SK-MEL-5 (cell line): ENCODE measurements around the gene KIF12. TPM values are rescaled to one million over a fixed set of nuclear protein-coding genes. Genes with fewer than 3 reads are reported as not detected.

Experiments used
- DNase-seq: peaks from one replicate; pipeline ENCODE4 v3.0.0-alpha.2; 2016; ENCODE audit warnings: low read depth, low spot score
- in situ Hi-C: cut with HindIII; loops from 2 replicates; pipeline ENCODE4 v1.10.0; 2016; ENCODE audit warnings: low sequenced_read_pairs, high pct_unique_total_duplicates, low pct_unique_long_range_greater_than_20kb
- total RNA-seq: library from RNA; depleted of rRNA; stranded (reverse); fragments of >200 nt; shearing (Covaris generic); gene quantifications from 2 replicates; pipeline ENCODE4 v1.2.3, GENCODE V29; 2014

The KIF12 gene
- total RNA-seq, 1 experiment from 2014 or later, result 0.82 TPM

GRCh38 chr9:114112778-114113584, 13.9 kb upstream of the KIF12 start:
- no peak for DNase-seq
- in situ Hi-C loops, result no loop called here

GRCh38 chr9:114112325-114112724, 13.2 kb upstream of the KIF12 start:
- no peak for DNase-seq
- in situ Hi-C loops, result no loop called here

GRCh38 chr9:114110180-114110579, 11.1 kb upstream of the KIF12 start:
- no peak for DNase-seq
- in situ Hi-C loops, result no loop called here

DNA sequence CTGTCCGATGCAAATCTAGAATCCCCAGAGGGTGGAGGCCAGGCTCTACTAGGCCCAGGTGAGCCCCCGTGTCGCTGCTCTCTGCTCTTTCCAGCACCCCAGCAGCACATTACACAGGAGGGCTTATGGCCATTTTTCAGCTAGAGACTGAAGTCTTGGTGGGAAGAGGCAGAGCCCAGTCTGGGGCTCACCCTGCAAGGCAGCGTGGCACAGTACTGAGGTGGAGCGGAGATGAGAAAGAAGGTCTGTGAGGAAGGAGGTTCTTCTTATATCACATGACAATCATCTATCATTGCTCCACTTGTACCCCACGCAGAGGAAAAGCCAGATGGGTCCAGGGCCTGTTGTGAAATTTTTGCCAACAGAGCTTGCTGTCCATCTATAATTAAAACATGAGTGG, 10.0 kb upstream of the KIF12 start:
- in situ Hi-C loops, result no loop called here
- DNase-seq, result no peak

DNA sequence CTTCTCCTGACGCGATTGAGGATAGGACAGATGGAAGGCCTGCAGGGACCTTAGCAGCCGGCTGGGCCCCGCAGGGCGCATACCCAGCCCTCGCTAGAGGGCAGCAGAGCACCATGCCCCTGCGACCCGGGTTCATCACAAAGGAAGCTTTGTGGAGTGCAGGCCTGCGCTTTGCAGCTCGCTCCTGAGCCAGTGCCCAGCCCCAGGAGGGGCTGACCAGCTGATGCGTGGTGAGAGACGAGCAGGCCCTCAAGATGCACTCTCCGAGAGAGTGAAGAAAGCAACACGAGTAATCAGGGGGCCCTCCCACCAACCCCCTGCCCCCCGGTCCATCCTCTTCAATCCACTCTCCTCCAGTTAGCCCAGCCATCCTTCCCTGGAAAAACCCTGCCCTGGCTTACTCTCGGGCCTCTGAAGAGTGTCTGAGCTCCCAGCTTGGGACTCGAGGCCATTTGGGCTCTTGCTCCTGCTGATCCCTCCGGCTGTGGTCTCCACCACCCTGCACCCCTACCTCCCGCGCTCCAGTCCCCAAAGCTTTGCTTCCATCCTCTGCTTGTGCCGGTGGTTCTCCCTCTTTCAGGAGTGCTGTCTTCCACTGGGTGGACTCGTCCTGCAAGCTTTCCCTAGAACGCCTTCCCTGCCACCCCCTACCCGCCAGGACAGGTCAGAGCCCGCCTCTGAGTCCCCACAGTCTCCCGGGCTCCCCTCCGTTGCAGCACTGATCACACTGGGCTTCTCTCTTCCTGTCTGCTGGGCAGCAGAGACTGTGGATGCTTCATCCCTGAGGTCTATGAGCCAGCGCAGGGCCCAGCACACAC, 9.1 kb upstream of the KIF12 start:
- in situ Hi-C loops, result no loop called here
- peak; percentile 87 for DNase-seq

GRCh38 chr9:114107286-114108001, 8.4 kb upstream of the KIF12 start:
- DNase-seq, result no peak
- in situ Hi-C loops, result no loop called here

- in situ Hi-C loops, result no loop called here
- DNase-seq, result no peak
These were observed 6.1 kb upstream of the KIF12 start for GRCh38 chr9:114105236-114105635.

GRCh38 chr9:114102484-114102883, 3.4 kb upstream of the KIF12 start:
- in situ Hi-C loops, result no loop called here
- no peak for DNase-seq

- DNase-seq, result no peak
- in situ Hi-C loops, result no loop called here
These were observed 1.4 kb upstream of the KIF12 start for GRCh38 chr9:114100536-114100935.

- no peak for DNase-seq
- in situ Hi-C loops, result no loop called here
These were observed 678 bp upstream of the KIF12 start for GRCh38 chr9:114099669-114100270.

DNA sequence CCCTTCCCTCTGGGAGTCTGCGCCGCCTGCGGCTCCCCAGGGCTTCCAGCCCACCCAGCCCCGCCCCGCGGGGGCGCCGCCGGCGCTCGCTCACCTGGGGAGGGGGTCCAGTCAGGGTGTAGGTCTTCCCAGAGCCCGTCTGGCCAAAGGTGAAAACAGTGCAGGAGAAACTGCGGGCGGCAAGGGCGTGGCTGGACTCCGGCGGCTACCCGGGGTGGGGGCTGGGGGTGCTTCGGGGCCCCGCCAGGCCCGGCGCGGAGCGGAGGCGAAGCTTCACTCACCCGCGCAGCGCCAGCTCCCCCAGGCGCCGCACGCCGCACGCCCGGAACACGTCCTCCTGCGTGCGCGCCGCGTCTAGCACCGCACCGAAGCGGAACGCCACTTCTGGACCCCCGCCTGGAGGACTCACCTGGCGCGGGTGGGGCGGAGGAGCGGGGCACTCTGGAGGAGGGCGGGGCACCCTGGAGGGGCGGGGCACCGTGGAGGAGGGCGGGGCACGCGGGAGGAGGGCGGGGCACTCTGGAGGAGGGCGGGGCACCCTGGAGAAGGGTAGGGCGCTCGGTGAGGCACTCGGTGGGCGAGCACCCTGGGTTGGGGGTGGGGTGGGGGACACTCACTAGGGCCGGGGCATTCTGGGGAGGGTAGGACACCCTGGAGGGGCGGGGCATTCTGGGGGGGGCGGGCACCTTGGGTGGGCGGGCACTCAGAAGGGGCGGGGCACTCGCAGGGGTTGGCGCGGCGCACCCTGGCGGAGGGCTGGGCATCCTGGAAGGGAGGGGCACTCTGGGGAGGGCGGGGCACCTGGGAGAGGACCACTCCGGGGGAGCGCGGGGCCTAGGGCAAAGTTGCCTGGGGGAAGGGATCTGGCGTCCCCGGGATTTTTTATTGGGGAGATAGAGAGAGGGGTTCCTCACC, 814 bp downstream of the KIF12 start:
- peak; percentile 40 for DNase-seq
- in situ Hi-C loops, result no loop called here

- DNase-seq, result peak; percentile 51
- in situ Hi-C loops, result no loop called here
These were observed 1.5 kb downstream of the KIF12 start for GRCh38 chr9:114097613-114098020.

- in situ Hi-C loops, result no loop called here
These were observed 2.1 kb downstream of the KIF12 start for GRCh38 chr9:114096866-114097612.

GRCh38 chr9:114096041-114096511, 3.0 kb downstream of the KIF12 start:
- in situ Hi-C loops, result no loop called here

More at GRCh38 chr9:114096866-114097612, 2.1 kb downstream of the KIF12 start:
- no peak for DNase-seq

DNA sequence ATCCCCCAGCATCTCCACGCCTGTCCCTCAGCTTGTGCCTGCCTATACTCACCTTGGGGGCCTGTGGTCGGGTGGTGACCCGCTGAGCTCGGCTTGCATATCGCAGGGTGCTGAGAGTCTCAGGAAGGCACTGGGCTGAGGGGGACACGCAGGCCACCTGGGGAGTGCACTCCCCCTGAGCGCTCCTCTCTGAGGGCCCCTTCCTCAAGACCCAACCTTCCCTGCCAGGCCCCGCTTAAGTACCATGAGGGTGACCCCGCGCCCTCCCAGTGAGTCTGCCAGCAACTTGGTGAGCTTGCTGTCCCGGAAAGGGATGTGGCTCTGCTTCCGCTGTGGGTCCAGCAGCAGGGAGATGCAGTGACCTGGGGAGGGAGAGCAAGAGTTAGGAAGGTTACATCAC, 4.1 kb downstream of the KIF12 start:
- DNase-seq, result no peak
- in situ Hi-C loops, result no loop called here

More at GRCh38 chr9:114096041-114096511, 3.0 kb downstream of the KIF12 start:
- peak; percentile 34 for DNase-seq
